ENCODE measurements around the gene SHISA5. TPM values are rescaled to one million over a fixed set of nuclear protein-coding genes. Genes with fewer than 3 reads are reported as not detected.

The SHISA5 gene
- total RNA-seq, 1 experiment from 2014 or later, result 192 TPM

- no peaks in the 10 kb centered on the region for H3K9me3 Mint-ChIP-seq (ENCODE audit: low read depth, unreplicated experiment)
- H3K27ac Mint-ChIP-seq (ENCODE audit: unreplicated experiment), result no peak overlapping the region
- no TSS peak for BruUV-seq (replicated peaks)
- intact Hi-C loops (cut with micrococcal nuclease; ENCODE audit: unreplicated experiment), result no loop called here
- H3K27me3 Mint-ChIP-seq (ENCODE audit: unreplicated experiment), result no peaks in the 10 kb centered on the region
- no peaks in the 10 kb centered on the region for H3K4me1 Mint-ChIP-seq (ENCODE audit: low read depth, unreplicated experiment)
- CTCF ChIA-PET, result no interaction called here
- peaks cover 3% of the 10 kb centered on the region for H3K36me3 Mint-ChIP-seq (ENCODE audit: insufficient read depth, unreplicated experiment)
- no peak for DNase-seq
- no peak overlapping the region for H3K4me3 Mint-ChIP-seq (ENCODE audit: low read depth, unreplicated experiment)
- no peak for TF ChIP-seq CTCF (IDR thresholded peaks at IDR 0.05; ENCODE audit: unreplicated experiment)
Observed at GRCh38 chr3:48459331-48459730, 44.6 kb downstream of the SHISA5 start.

DNA sequence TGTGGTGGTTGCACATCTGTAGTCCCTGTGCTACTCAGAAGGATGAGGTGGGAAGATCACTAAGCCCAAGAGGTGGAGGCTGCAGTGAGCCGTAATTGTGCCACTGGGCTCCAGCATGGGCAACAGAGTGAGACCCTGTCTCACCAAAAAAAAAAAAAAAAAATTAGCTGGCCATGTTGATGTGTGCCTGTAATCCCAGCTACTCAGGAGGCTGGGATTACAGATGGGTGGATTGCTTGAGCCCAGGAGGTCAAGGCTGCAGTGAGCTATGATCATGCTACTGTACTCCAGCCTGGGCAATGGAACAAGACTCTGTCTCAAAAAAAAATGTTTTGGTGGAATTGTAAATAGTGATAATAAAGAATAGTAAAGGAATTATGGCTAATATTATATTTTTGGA is 47.5 kb downstream of the SHISA5 start:
- DNase-seq, result no peak
- BruUV-seq (replicated peaks), result no TSS peak
- CTCF ChIA-PET, result no interaction called here
- Mint-ChIP-seq H3K4me3 (ENCODE audit: low read depth, unreplicated experiment) (no peak overlapping the region), H3K4me1 (ENCODE audit: low read depth, unreplicated experiment) (no peaks in the 10 kb centered on the region), H3K9me3 (ENCODE audit: low read depth, unreplicated experiment) (no peaks in the 10 kb centered on the region), H3K27me3 (ENCODE audit: unreplicated experiment) (no peaks in the 10 kb centered on the region), H3K27ac (ENCODE audit: unreplicated experiment) (no peak overlapping the region), H3K36me3 (ENCODE audit: insufficient read depth, unreplicated experiment) (peaks cover 3% of the 10 kb centered on the region)
- TF ChIP-seq CTCF (IDR thresholded peaks at IDR 0.05; ENCODE audit: unreplicated experiment), result no peak
- intact Hi-C loops (cut with micrococcal nuclease; ENCODE audit: unreplicated experiment), result no loop called here

GRCh38 chr3:48451270-48451669 is 52.7 kb downstream of the SHISA5 start:
- H3K4me1 Mint-ChIP-seq (ENCODE audit: low read depth, unreplicated experiment), result peaks cover 19% of the 10 kb centered on the region
- H3K36me3 Mint-ChIP-seq (ENCODE audit: insufficient read depth, unreplicated experiment), result peaks cover 28% of the 10 kb centered on the region
- H3K9me3 Mint-ChIP-seq (ENCODE audit: low read depth, unreplicated experiment), result no peaks in the 10 kb centered on the region
- intact Hi-C loops (cut with micrococcal nuclease; ENCODE audit: unreplicated experiment), result no loop called here
- CTCF ChIA-PET, result interaction anchor here (0.6 to 0.7 kb wide), 2 partner anchors 37 to 175 kb away, joined by 3 read pairs; no protein-coding TSS in a partner anchor
- no peak overlapping the region for H3K27ac Mint-ChIP-seq (ENCODE audit: unreplicated experiment)
- BruUV-seq (replicated peaks), result no TSS peak
- no peaks in the 10 kb centered on the region for H3K27me3 Mint-ChIP-seq (ENCODE audit: unreplicated experiment)
- TF ChIP-seq CTCF (IDR thresholded peaks at IDR 0.05; ENCODE audit: unreplicated experiment), result no peak
- no peak for DNase-seq
- no peak overlapping the region for H3K4me3 Mint-ChIP-seq (ENCODE audit: low read depth, unreplicated experiment)

GRCh38 chr3:48446425-48447193 is 57.4 kb downstream of the SHISA5 start, which contains the start of gene ATRIP:
ATRIP (plus strand) TSS chr3:48446737; CDS start chr3:48446846, 109 bp downstream.
- H3K27ac Mint-ChIP-seq (ENCODE audit: unreplicated experiment), result peak within 1 kb of the TSS; percentile 94
- intact Hi-C loops (cut with micrococcal nuclease; ENCODE audit: unreplicated experiment), result no loop called here
- no peaks in the 10 kb centered on the region for H3K27me3 Mint-ChIP-seq (ENCODE audit: unreplicated experiment)
- CTCF ChIA-PET, result interaction anchor here (0.5 to 2.5 kb wide), 4 partner anchors 10 to 1002 kb away, joined by 3 to 16 read pairs (median 4); no protein-coding TSS in a partner anchor
- BruUV-seq (replicated peaks), result no TSS peak
- peaks cover 57% of the 10 kb centered on the region for H3K36me3 Mint-ChIP-seq (ENCODE audit: insufficient read depth, unreplicated experiment)
- H3K9me3 Mint-ChIP-seq (ENCODE audit: low read depth, unreplicated experiment), result no peaks in the 10 kb centered on the region
- peaks cover 28% of the 10 kb centered on the region for H3K4me1 Mint-ChIP-seq (ENCODE audit: low read depth, unreplicated experiment)
- peak within 1 kb of the TSS; percentile 99 for H3K4me3 Mint-ChIP-seq (ENCODE audit: low read depth, unreplicated experiment)
- TF ChIP-seq CTCF (IDR thresholded peaks at IDR 0.05; ENCODE audit: unreplicated experiment), result no peak
- DNase-seq, result peak; percentile 94
